SK-N-SH treated with all-trans-retinoic acid at 6 μM for 48 hours (cell line): Measurements from ENCODE around the gene RBBP7.

ENCODE experiments used
- ATAC-seq: fragments of 200-7000 bp; cut with Tn5 transposase; 3 replicates; pipeline ENCODE4 v1.9.1; 2020; ENCODE audit warnings: mild to moderate bottlenecking, moderate library complexity
- ARNTL ChIP-seq: fragments of 450-650 bp; formaldehyde crosslinking; IDR thresholded peaks from 2 replicates; pipeline ENCODE4 v1.5.0; 2020; ENCODE audit warnings: low read depth, mild to moderate bottlenecking, moderate library complexity, borderline replicate concordance
- CSDC2 ChIP-seq: fragments of 250-450 bp; sonication (Bioruptor Pico); IDR thresholded peaks from 2 replicates; pipeline ENCODE4 v1.5.0; 2020; ENCODE audit warnings: mild to moderate bottlenecking, moderate library complexity
- ESRRG ChIP-seq: fragments of 250-450 bp; sonication (Bioruptor Pico); IDR thresholded peaks from 2 replicates; pipeline ENCODE4 v1.6.1; 2021; ENCODE audit warnings: mild to moderate bottlenecking
- GLIS3 ChIP-seq: fragments of 250-450 bp; sonication (Bioruptor Pico); IDR thresholded peaks from 2 replicates; pipeline ENCODE4 v1.5.0; 2020; ENCODE audit warnings: mild to moderate bottlenecking, moderate library complexity
- ISL1 ChIP-seq: fragments of 250-450 bp; sonication (Bioruptor Pico); IDR thresholded peaks from 2 replicates; pipeline ENCODE4 v2.1.2; 2022; ENCODE audit warnings: mild to moderate bottlenecking, moderate library complexity
- OSR1 ChIP-seq: fragments of 250-450 bp; sonication (Bioruptor Pico); IDR thresholded peaks from 2 replicates; pipeline ENCODE4 v1.8.0; 2022; ENCODE audit warnings: moderate library complexity, mild to moderate bottlenecking, inconsistent platforms
- PATZ1 ChIP-seq: fragments of 250-450 bp; sonication (Bioruptor Pico); IDR thresholded peaks from 2 replicates; pipeline ENCODE4 v1.8.0; 2020; ENCODE audit warnings: mild to moderate bottlenecking, moderate library complexity, borderline replicate concordance
- PPARA ChIP-seq: fragments of 250-450 bp; sonication (Bioruptor Pico); IDR thresholded peaks from 2 replicates; pipeline ENCODE4 v1.5.0; 2020; ENCODE audit warnings: mild to moderate bottlenecking, borderline replicate concordance
- RARB ChIP-seq: fragments of 250-450 bp; sonication (Bioruptor Pico); IDR thresholded peaks from 2 replicates; pipeline ENCODE4 v1.8.0; 2021; ENCODE audit warnings: mild to moderate bottlenecking, moderate library complexity
- SNAI2 ChIP-seq: fragments of 250-450 bp; sonication (Bioruptor Pico); IDR thresholded peaks from 2 replicates; pipeline ENCODE4 v1.5.0; 2020; ENCODE audit warnings: mild to moderate bottlenecking, moderate library complexity
- TCF4 ChIP-seq: fragments of 250-450 bp; sonication (Bioruptor Pico); IDR thresholded peaks from 2 replicates; pipeline ENCODE4 v1.8.0; 2021; ENCODE audit warnings: mild to moderate bottlenecking, moderate library complexity, borderline replicate concordance
- TOX ChIP-seq: fragments of 250-450 bp; sonication (Bioruptor Pico); IDR thresholded peaks from 2 replicates; pipeline ENCODE4 v1.8.0; 2021; ENCODE audit warnings: mild to moderate bottlenecking, moderate library complexity, borderline replicate concordance
- TSHZ2 ChIP-seq: fragments of 250-450 bp; sonication (Bioruptor Pico); IDR thresholded peaks from 2 replicates; pipeline ENCODE4 v1.5.0; 2020; ENCODE audit warnings: mild to moderate bottlenecking, moderate library complexity
- ZC3H10 ChIP-seq: fragments of 250-450 bp; sonication (Bioruptor Pico); IDR thresholded peaks from 2 replicates; pipeline ENCODE4 v1.5.1; 2021; ENCODE audit warnings: mild to moderate bottlenecking, moderate library complexity
- ZFP3 ChIP-seq: fragments of 250-450 bp; sonication (Bioruptor Pico); IDR thresholded peaks from 2 replicates; pipeline ENCODE4 v1.5.0; 2020; ENCODE audit warnings: mild to moderate bottlenecking, moderate library complexity
- ZFP30 ChIP-seq: fragments of 450-650 bp; formaldehyde crosslinking; IDR thresholded peaks from 2 replicates; pipeline ENCODE4 v1.5.0; 2022; ENCODE audit warnings: mild to moderate bottlenecking, moderate library complexity
- ZNF565 ChIP-seq: fragments of 450-650 bp; formaldehyde crosslinking; conservative IDR thresholded peaks from 2 replicates; pipeline ENCODE4 v1.5.0; 2020; ENCODE audit warnings: low read depth, mild to moderate bottlenecking, moderate library complexity
- ZNF70 ChIP-seq: fragments of 450-650 bp; formaldehyde crosslinking; IDR thresholded peaks from 2 replicates; pipeline ENCODE4 v1.5.0; 2020; ENCODE audit warnings: mild to moderate bottlenecking, moderate library complexity
- TF ChIP-seq, protein P1 (sequence below): fragments of 250-450 bp; sonication (Bioruptor Pico); IDR thresholded peaks from 2 replicates; pipeline ENCODE4 v1.5.1; 2021; ENCODE audit warnings: mild to moderate bottlenecking, moderate library complexity
- TF ChIP-seq, protein P2 (sequence below): fragments of 250-450 bp; sonication (Bioruptor Pico); IDR thresholded peaks from 2 replicates; pipeline ENCODE4 v1.8.0; 2021; ENCODE audit warnings: low read depth, mild to moderate bottlenecking, moderate library complexity, borderline replicate concordance
- TF ChIP-seq, protein P3 (sequence below): fragments of 250-450 bp; sonication (Bioruptor Pico); IDR thresholded peaks from 2 replicates; pipeline ENCODE4 v1.5.1; 2020; ENCODE audit warnings: low read depth, mild to moderate bottlenecking, moderate library complexity

The RBBP7 gene

GRCh38 chrX:16870862-16871815 lies 977 bp upstream of the RBBP7 start (continued):
- TF ChIP-seq, protein P1, sequence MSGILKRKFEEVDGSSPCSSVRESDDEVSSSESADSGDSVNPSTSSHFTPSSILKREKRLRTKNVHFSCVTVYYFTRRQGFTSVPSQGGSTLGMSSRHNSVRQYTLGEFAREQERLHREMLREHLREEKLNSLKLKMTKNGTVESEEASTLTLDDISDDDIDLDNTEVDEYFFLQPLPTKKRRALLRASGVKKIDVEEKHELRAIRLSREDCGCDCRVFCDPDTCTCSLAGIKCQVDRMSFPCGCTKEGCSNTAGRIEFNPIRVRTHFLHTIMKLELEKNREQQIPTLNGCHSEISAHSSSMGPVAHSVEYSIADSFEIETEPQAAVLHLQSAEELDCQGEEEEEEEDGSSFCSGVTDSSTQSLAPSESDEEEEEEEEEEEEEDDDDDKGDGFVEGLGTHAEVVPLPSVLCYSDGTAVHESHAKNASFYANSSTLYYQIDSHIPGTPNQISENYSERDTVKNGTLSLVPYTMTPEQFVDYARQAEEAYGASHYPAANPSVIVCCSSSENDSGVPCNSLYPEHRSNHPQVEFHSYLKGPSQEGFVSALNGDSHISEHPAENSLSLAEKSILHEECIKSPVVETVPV (CRISPR knock-in tag): no peak
- TF ChIP-seq ISL1 (CRISPR knock-in tag): no peak
- TF ChIP-seq ZFP30 (CRISPR knock-in tag): no peak
- no peak for TF ChIP-seq ZNF70 (CRISPR knock-in tag)
- TF ChIP-seq, protein P2, sequence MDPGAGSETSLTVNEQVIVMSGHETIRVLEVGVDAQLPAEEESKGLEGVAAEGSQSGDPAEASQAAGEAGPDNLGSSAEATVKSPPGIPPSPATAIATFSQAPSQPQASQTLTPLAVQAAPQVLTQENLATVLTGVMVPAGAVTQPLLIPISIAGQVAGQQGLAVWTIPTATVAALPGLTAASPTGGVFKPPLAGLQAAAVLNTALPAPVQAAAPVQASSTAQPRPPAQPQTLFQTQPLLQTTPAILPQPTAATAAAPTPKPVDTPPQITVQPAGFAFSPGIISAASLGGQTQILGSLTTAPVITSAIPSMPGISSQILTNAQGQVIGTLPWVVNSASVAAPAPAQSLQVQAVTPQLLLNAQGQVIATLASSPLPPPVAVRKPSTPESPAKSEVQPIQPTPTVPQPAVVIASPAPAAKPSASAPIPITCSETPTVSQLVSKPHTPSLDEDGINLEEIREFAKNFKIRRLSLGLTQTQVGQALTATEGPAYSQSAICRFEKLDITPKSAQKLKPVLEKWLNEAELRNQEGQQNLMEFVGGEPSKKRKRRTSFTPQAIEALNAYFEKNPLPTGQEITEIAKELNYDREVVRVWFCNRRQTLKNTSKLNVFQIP: no peak
- no peak for TF ChIP-seq TCF4 (CRISPR knock-in tag)
- no peak for TF ChIP-seq OSR1 (CRISPR knock-in tag)
- no peak for TF ChIP-seq TOX

GRCh38 chrX:16869393-16870094 lies 618 bp downstream of the RBBP7 start:
- ATAC-seq: peak; percentile 41
- TF ChIP-seq ARNTL (CRISPR knock-in tag) (no peak), ZFP30 (CRISPR knock-in tag) (no peak), GLIS3 (CRISPR knock-in tag) (no peak), ZNF70 (CRISPR knock-in tag) (no peak), ISL1 (CRISPR knock-in tag) (no peak), SNAI2 (no peak), RARB (CRISPR knock-in tag) (no peak), ZC3H10 (CRISPR knock-in tag) (no peak), TSHZ2 (CRISPR knock-in tag) (no peak), ZNF565 (CRISPR knock-in tag) (no peak), PATZ1 (no peak), TCF4 (CRISPR knock-in tag) (no peak), ZFP3 (CRISPR knock-in tag) (no peak), ESRRG (no peak), CSDC2 (CRISPR knock-in tag) (no peak), TOX (no peak), PPARA (CRISPR knock-in tag) (no peak), OSR1 (CRISPR knock-in tag) (no peak)
- TF ChIP-seq, protein P3, sequence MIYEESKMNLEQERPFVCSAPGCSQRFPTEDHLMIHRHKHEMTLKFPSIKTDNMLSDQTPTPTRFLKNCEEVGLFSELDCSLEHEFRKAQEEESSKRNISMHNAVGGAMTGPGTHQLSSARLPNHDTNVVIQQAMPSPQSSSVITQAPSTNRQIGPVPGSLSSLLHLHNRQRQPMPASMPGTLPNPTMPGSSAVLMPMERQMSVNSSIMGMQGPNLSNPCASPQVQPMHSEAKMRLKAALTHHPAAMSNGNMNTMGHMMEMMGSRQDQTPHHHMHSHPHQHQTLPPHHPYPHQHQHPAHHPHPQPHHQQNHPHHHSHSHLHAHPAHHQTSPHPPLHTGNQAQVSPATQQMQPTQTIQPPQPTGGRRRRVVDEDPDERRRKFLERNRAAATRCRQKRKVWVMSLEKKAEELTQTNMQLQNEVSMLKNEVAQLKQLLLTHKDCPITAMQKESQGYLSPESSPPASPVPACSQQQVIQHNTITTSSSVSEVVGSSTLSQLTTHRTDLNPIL (CRISPR knock-in tag): no peak
